Bone marrow (tissue), 2 donors: Measurements from ENCODE around the gene INCENP.
"Not testable (repeated sequence)": the region's sequence is repeated elsewhere in the genome, so short reads cannot be mapped to it uniquely, and the experiment has no call there.

Experiments used
- DNase-seq, 2 donors: peaks; one replicate each; lab custom pipeline; 2025; lab: John Stamatoyannopoulos, UW

The INCENP gene

GRCh38 chr11:62123669-62124185, at the start of gene INCENP:
Gene INCENP, plus strand, starts transcription at chr11:62124011. Its CDS starts 4,151 bp downstream, at chr11:62128162.
- peak; percentile 72 to 99 for DNase-seq

GRCh38 chr11:62075438-62075837, 48.4 kb upstream of the INCENP start:
- DNase-seq = no peak

GRCh38 chr11:62077132-62077531, 46.7 kb upstream of the INCENP start:
- no peak for DNase-seq

GRCh38 chr11:62081378-62082291, 42.2 kb upstream of the INCENP start:
- DNase-seq = peak; percentile 60 to 67

DNA sequence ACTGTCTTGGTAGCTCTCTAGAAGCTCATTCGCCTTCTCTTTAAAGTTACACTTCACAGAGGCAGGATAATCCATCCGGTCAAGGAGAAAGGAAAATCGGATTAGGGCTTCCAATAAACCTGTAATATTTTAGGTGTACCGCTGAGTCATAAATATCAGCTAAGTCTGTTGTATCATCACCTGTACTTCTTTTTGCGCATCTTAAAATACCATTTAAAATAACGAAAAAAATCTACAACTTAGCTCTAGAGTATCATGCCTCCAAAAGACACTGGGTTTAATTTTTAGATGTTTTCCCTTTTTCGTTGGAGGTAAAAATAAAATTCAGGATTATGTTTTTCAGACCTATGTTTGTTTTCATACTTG, 41.5 kb upstream of the INCENP start:
- DNase-seq = no peak

DNA sequence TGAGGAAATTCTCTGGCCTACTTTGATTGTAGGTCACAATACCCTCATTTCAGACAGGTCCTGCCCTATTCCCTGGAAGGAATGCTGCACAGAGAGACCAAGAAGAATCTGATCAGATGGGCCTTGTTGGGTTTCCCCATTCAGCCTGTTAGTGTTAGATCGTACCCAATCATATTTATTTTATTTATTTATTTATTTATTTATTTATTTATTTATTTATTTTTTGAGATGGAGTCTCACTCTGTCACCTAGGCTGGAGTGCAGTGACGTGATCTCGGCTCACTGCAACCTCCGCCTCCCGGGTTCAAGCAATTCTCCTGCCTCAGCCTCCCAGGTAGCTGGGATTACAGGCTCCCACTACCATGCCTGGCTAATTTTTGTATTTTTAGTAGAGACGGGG, 39.0 kb upstream of the INCENP start:
- not testable (repeated sequence) for DNase-seq

GRCh38 chr11:62087694-62088093, 36.1 kb upstream of the INCENP start:
- no peak for DNase-seq

- no peak for DNase-seq
Observed at GRCh38 chr11:62088331-62088933, 35.4 kb upstream of the INCENP start.

DNA sequence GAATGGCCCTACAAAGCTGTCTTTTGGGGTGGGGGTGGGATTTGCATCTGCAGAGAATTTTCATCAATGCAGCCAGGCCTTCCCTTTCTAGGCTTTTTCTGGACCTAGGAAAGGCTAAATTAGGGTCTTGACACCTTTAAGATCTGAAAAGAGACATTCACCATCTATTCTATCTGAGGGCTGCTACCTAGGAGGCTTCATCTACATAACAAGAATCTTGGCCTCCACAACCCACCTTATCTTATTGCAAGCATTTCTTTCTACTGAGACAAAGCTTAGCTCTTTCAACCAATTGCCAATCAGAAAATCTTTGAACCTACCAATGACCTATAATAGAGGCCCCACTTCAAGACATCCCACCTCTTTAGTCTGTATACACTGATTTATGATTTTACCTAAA, 20.7 kb upstream of the INCENP start:
- no peak for DNase-seq

GRCh38 chr11:62103986-62104385, 19.8 kb upstream of the INCENP start:
- no peak for DNase-seq

GRCh38 chr11:62104816-62105653, 18.8 kb upstream of the INCENP start:
- peak in 1 of 2 donors; percentile 56 for DNase-seq

GRCh38 chr11:62105667-62106191, 18.1 kb upstream of the INCENP start:
- no peak for DNase-seq

- peak in 1 of 2 donors; percentile 51 for DNase-seq
Observed at GRCh38 chr11:62108017-62108750, 15.6 kb upstream of the INCENP start.

DNA sequence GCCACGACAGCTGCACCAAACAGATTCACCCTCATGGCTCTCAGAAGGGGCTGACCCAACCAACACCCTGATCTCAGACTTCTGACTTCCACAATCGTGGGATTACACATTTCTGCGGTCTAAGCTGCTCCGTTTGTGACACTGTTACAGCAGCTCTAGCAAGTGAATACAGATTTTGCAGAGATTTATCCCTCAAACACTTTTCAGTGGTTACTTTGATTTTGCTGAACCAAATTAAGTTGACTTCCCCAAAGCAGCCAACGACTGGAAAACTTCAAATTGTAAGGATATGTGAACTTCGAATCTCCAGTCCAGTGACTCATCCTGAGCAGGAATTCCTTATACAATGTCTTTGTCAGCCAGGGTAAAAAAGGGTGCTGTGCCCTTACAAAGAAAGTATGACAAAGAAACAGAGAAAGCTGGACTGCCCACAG, 14.8 kb upstream of the INCENP start:
- no peak for DNase-seq

DNA sequence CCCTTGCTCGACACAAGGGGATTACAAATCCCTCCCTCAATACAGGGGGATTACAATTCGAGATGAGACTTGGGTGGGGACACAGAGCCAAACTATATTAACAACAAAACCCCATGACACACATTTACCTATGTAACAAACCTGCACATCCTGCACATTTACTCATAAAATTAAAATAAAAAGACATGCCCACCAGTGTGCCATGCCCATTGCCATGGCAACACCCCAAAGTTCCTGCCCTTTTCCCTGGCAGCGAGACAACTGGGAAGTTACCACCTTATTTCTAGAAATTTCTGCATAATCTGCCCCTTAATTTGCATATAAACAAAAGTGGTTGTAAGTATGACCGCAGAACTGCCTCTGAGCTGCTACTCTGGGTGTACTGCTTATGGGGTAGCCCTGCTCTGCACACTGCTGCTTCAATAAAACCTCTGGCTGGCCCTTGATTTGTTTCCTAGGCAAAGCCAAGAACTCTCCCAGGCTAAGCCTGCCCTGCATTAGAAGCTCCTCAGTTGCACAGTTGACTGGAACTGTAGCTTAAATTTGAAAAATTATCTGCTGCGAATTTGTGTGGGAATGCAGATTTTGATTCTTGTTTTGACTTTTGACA, 8.6 kb upstream of the INCENP start:
- no peak for DNase-seq

DNA sequence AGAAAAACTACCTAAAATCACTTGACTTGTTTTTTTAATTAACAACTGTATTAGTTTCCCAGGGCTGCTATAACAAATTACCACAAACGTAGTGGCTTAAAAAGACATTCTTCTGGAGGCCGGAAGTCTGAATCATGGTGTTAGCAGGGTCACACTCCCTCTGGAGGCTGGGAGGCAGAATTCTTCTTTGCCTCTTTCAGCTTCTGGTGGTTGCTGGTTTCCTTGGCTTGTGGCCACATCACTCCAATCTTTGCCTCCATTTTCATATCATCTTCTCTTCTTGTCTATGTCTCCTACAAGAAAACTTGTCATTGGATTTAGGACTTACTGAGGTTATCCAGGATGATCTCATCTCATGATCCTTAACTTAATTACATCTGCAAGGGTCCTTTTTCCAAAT, 7.4 kb upstream of the INCENP start:
- DNase-seq = no peak

DNA sequence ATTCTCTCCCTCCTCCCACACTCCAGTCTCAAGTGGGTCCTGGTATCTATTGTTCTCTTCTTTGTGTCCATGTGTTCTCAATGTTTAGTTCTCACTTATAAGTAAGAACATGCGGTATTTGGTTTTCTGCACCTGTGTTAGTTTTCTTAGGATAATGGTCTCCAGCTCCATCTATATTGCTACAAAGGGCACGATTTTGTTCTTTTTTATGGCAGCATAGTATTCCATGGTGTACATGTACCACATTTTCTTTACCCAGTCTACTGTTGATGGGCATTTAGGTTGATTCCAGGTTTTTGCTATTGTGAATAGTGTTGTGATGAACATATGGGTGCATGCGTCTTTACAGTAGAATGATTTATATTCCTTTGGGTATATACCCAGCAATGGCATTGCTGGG, 4.2 kb upstream of the INCENP start:
- DNase-seq = no peak

- no peak for DNase-seq
Observed at GRCh38 chr11:62120001-62120400, 3.8 kb upstream of the INCENP start.

GRCh38 chr11:62120431-62120830, 3.4 kb upstream of the INCENP start:
- DNase-seq = no peak

- DNase-seq = no peak
Observed at GRCh38 chr11:62122076-62122475, 1.7 kb upstream of the INCENP start.
